ENCODE results near the gene TECPR2.

DNA sequence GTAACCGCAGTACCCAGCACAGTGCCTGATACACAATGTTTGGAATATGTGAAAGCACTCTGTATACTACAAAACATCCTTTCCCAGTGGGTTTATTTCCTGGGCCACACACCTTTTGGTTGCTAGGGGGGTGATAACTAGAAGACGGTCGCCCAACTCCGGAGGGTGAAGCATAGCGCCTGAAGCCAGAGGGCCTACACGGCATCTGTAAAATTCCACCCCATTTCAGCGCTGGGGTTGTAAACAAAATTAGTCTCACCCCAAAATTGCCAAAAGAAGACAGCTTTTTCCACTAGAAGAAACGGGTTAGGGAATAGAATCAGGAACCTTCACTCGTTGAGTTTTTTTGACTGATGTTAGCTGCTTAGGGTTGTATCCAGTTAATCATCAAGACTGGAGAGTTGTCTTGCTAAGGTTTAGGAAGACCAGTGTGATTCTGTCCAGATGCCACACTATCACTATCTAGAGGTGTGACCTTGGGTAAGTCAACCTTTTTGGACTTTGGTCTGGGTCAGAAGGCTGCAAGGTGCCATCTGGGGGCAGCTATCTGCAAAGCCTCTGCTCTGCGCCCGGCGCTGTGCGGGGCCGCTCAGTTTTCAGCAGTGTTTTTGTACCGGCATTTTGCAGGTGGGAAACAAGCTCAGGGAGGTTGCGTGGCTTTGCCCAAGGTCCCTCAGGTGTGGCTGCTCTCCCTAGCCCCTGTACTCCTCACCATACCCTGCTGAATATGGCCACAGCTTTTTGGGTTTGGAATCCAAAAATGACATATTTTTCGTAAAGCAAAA lies 41.9 kb upstream of the TECPR2 start:
- TF ChIP-seq YY1 (IDR thresholded peaks at IDR 0.05) (no peak), RAD21 (IDR thresholded peaks at IDR 0.05) (no peak), FOXA1 (IDR thresholded peaks at IDR 0.05) (no peak), GABPA (IDR thresholded peaks at IDR 0.05 in 1 of 2, conservative IDR thresholded peaks at IDR 0.05 in 1 of 2) (no peak), SP1 (IDR thresholded peaks at IDR 0.05) (peak; percentile 36), TAF1 (conservative IDR thresholded peaks at IDR 0.05) (no peak), HNF4G (IDR thresholded peaks at IDR 0.05) (no peak), RXRA (IDR thresholded peaks at IDR 0.05) (peak in 1 of 2 donors; percentile 61)
- TF ChIP-seq, protein P1, sequence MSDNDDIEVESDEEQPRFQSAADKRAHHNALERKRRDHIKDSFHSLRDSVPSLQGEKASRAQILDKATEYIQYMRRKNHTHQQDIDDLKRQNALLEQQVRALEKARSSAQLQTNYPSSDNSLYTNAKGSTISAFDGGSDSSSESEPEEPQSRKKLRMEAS (IDR thresholded peaks at IDR 0.05): no peak
- TF ChIP-seq, protein P2, sequence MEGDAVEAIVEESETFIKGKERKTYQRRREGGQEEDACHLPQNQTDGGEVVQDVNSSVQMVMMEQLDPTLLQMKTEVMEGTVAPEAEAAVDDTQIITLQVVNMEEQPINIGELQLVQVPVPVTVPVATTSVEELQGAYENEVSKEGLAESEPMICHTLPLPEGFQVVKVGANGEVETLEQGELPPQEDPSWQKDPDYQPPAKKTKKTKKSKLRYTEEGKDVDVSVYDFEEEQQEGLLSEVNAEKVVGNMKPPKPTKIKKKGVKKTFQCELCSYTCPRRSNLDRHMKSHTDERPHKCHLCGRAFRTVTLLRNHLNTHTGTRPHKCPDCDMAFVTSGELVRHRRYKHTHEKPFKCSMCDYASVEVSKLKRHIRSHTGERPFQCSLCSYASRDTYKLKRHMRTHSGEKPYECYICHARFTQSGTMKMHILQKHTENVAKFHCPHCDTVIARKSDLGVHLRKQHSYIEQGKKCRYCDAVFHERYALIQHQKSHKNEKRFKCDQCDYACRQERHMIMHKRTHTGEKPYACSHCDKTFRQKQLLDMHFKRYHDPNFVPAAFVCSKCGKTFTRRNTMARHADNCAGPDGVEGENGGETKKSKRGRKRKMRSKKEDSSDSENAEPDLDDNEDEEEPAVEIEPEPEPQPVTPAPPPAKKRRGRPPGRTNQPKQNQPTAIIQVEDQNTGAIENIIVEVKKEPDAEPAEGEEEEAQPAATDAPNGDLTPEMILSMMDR (IDR thresholded peaks at IDR 0.05; ENCODE audit: low read depth, low read length, missing input control): no peak
- TF ChIP-seq, protein P3, sequence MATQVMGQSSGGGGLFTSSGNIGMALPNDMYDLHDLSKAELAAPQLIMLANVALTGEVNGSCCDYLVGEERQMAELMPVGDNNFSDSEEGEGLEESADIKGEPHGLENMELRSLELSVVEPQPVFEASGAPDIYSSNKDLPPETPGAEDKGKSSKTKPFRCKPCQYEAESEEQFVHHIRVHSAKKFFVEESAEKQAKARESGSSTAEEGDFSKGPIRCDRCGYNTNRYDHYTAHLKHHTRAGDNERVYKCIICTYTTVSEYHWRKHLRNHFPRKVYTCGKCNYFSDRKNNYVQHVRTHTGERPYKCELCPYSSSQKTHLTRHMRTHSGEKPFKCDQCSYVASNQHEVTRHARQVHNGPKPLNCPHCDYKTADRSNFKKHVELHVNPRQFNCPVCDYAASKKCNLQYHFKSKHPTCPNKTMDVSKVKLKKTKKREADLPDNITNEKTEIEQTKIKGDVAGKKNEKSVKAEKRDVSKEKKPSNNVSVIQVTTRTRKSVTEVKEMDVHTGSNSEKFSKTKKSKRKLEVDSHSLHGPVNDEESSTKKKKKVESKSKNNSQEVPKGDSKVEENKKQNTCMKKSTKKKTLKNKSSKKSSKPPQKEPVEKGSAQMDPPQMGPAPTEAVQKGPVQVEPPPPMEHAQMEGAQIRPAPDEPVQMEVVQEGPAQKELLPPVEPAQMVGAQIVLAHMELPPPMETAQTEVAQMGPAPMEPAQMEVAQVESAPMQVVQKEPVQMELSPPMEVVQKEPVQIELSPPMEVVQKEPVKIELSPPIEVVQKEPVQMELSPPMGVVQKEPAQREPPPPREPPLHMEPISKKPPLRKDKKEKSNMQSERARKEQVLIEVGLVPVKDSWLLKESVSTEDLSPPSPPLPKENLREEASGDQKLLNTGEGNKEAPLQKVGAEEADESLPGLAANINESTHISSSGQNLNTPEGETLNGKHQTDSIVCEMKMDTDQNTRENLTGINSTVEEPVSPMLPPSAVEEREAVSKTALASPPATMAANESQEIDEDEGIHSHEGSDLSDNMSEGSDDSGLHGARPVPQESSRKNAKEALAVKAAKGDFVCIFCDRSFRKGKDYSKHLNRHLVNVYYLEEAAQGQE (IDR thresholded peaks at IDR 0.05): no peak
- TF ChIP-seq, protein P4, sequence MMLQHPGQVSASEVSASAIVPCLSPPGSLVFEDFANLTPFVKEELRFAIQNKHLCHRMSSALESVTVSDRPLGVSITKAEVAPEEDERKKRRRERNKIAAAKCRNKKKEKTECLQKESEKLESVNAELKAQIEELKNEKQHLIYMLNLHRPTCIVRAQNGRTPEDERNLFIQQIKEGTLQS (IDR thresholded peaks at IDR 0.05): no peak
